ENCODE measurements around the gene NUDT14. TPM values are rescaled to one million over a fixed set of nuclear protein-coding genes. Genes with fewer than 3 reads are reported as not detected.
A peak's percentile ranks its signal among the peaks of the same experiment; 100 is the strongest.

NUDT14 gene
- total and polyA plus RNA-seq, 2 experiments from 2014 or later: 14.8 to 38.4 TPM

DNA sequence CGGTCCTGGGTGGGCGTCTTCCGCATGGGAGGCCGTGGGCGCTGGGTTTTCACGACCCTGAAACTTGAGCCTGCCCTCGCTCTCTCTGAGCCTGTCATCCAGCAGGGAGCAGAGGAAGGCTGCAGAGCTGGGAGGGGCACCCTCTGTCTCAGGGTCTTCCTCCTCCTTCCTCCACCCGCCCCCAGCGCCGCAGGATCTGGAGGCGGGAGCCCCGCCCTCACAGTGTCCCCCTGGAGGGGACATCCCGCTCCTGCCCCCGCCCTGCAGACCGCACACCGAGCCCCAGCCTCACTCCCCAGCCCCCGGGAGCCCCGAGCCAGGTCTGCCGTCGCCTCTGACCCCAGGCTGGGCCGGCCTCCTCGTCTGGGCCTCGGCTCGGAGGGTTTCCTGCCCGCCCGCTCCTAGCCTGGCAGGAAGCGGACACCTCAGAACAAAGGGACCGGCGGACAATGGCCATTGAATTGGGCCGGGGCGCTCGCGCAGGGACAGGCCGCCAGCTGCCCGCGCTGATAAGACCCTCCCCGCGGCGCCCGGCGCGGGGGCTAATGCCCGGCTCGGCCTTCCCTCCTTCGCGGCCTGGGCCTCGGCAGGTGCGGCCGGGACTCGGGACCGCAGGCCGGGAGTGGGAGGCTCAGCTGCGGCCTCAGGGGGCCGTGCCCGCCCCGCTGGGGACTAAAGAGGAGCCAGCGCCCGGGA is 15.3 kb upstream of the NUDT14 start:
- Histone ChIP-seq H4K20me1 (replicated peaks; ENCODE audit: insufficient read depth) (no peaks in the 10 kb centered on the region), H3K27ac (ENCODE audit: low read depth) (no peak overlapping the region), H3K79me2 (replicated peaks; ENCODE audit: insufficient read depth) (no peaks in the 10 kb centered on the region), H3F3A (replicated peaks; ENCODE audit: low read depth) (no peaks in the 10 kb centered on the region), H3K4me2 (peak overlapping the region; percentile 81), H3K4me3 (peak overlapping the region; percentile 59), H3K4me1 (ENCODE audit: insufficient read depth) (no peaks in the 10 kb centered on the region; the same call in 1 of the 2 replicates), H3K27me3 (ENCODE audit: insufficient read depth) (peaks cover 14% of the 10 kb centered on the region; the same call in 1 of the 2 replicates), H3K9me2 (ENCODE audit: insufficient read depth) (no peaks in the 10 kb centered on the region), H2AFZ (peak overlapping the region; percentile 72), H3K36me3 (ENCODE audit: insufficient read depth) (no peaks in the 10 kb centered on the region)
- Mint-ChIP-seq H3K27me3 (ENCODE audit: insufficient read depth, low read depth, poor library complexity) (peaks cover 32% of the 10 kb centered on the region), H3K9me3 (no peaks in the 10 kb centered on the region), H3K27ac (no peak overlapping the region), H3K36me3 (ENCODE audit: low read depth) (no peaks in the 10 kb centered on the region), H3K4me3 (peak overlapping the region; percentile 47; the same call in 2 of the 3 replicates), H3K4me1 (peaks cover 14% of the 10 kb centered on the region; the same call in 2 of the 3 replicates)
- DNase-seq (ENCODE audit: low spot score) (peak; percentile 79), ATAC-seq (peak; percentile 49)
- TF ChIP-seq CREB1 (CRISPR knock-in tag; IDR thresholded peaks at IDR 0.05; ENCODE audit: low read depth): no peak
- TF ChIP-seq STAT1 (IDR thresholded peaks at IDR 0.05; ENCODE audit: unreplicated experiment): no peak
- TF ChIP-seq, protein P1, sequence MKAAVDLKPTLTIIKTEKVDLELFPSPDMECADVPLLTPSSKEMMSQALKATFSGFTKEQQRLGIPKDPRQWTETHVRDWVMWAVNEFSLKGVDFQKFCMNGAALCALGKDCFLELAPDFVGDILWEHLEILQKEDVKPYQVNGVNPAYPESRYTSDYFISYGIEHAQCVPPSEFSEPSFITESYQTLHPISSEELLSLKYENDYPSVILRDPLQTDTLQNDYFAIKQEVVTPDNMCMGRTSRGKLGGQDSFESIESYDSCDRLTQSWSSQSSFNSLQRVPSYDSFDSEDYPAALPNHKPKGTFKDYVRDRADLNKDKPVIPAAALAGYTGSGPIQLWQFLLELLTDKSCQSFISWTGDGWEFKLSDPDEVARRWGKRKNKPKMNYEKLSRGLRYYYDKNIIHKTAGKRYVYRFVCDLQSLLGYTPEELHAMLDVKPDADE (IDR thresholded peaks at IDR 0.05): no peak
- TF ChIP-seq, protein P2, sequence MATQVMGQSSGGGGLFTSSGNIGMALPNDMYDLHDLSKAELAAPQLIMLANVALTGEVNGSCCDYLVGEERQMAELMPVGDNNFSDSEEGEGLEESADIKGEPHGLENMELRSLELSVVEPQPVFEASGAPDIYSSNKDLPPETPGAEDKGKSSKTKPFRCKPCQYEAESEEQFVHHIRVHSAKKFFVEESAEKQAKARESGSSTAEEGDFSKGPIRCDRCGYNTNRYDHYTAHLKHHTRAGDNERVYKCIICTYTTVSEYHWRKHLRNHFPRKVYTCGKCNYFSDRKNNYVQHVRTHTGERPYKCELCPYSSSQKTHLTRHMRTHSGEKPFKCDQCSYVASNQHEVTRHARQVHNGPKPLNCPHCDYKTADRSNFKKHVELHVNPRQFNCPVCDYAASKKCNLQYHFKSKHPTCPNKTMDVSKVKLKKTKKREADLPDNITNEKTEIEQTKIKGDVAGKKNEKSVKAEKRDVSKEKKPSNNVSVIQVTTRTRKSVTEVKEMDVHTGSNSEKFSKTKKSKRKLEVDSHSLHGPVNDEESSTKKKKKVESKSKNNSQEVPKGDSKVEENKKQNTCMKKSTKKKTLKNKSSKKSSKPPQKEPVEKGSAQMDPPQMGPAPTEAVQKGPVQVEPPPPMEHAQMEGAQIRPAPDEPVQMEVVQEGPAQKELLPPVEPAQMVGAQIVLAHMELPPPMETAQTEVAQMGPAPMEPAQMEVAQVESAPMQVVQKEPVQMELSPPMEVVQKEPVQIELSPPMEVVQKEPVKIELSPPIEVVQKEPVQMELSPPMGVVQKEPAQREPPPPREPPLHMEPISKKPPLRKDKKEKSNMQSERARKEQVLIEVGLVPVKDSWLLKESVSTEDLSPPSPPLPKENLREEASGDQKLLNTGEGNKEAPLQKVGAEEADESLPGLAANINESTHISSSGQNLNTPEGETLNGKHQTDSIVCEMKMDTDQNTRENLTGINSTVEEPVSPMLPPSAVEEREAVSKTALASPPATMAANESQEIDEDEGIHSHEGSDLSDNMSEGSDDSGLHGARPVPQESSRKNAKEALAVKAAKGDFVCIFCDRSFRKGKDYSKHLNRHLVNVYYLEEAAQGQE (IDR thresholded peaks at IDR 0.05; ENCODE audit: unreplicated experiment): no peak
- TF ChIP-seq NANOG (IDR thresholded peaks at IDR 0.05; ENCODE audit: borderline replicate concordance): no peak
- TF ChIP-seq, protein P3, sequence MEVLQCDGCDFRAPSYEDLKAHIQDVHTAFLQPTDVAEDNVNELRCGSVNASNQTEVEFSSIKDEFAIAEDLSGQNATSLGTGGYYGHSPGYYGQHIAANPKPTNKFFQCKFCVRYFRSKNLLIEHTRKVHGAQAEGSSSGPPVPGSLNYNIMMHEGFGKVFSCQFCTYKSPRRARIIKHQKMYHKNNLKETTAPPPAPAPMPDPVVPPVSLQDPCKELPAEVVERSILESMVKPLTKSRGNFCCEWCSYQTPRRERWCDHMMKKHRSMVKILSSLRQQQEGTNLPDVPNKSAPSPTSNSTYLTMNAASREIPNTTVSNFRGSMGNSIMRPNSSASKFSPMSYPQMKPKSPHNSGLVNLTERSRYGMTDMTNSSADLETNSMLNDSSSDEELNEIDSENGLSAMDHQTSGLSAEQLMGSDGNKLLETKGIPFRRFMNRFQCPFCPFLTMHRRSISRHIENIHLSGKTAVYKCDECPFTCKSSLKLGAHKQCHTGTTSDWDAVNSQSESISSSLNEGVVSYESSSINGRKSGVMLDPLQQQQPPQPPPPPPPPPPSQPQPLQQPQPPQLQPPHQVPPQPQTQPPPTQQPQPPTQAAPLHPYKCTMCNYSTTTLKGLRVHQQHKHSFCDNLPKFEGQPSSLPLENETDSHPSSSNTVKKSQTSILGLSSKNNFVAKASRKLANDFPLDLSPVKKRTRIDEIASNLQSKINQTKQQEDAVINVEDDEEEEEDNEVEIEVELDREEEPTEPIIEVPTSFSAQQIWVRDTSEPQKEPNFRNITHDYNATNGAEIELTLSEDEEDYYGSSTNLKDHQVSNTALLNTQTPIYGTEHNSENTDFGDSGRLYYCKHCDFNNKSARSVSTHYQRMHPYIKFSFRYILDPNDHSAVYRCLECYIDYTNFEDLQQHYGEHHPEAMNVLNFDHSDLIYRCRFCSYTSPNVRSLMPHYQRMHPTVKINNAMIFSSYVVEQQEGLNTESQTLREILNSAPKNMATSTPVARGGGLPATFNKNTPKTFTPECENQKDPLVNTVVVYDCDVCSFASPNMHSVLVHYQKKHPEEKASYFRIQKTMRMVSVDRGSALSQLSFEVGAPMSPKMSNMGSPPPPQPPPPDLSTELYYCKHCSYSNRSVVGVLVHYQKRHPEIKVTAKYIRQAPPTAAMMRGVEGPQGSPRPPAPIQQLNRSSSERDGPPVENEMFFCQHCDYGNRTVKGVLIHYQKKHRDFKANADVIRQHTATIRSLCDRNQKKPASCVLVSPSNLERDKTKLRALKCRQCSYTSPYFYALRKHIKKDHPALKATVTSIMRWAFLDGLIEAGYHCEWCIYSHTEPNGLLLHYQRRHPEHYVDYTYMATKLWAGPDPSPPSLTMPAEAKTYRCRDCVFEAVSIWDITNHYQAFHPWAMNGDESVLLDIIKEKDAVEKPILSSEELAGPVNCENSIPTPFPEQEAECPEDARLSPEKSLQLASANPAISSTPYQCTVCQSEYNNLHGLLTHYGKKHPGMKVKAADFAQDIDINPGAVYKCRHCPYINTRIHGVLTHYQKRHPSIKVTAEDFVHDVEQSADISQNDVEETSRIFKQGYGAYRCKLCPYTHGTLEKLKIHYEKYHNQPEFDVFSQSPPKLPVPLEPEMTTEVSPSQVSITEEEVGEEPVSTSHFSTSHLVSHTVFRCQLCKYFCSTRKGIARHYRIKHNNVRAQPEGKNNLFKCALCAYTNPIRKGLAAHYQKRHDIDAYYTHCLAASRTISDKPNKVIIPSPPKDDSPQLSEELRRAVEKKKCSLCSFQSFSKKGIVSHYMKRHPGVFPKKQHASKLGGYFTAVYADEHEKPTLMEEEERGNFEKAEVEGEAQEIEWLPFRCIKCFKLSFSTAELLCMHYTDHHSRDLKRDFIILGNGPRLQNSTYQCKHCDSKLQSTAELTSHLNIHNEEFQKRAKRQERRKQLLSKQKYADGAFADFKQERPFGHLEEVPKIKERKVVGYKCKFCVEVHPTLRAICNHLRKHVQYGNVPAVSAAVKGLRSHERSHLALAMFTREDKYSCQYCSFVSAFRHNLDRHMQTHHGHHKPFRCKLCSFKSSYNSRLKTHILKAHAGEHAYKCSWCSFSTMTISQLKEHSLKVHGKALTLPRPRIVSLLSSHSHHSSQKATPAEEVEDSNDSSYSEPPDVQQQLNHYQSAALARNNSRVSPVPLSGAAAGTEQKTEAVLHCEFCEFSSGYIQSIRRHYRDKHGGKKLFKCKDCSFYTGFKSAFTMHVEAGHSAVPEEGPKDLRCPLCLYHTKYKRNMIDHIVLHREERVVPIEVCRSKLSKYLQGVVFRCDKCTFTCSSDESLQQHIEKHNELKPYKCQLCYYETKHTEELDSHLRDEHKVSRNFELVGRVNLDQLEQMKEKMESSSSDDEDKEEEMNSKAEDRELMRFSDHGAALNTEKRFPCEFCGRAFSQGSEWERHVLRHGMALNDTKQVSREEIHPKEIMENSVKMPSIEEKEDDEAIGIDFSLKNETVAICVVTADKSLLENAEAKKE (CRISPR knock-in tag; IDR thresholded peaks at IDR 0.05): no peak
- TF ChIP-seq EZH2 (IDR thresholded peaks at IDR 0.05; ENCODE audit: low read depth, unreplicated experiment): no peak
- no peak for TF ChIP-seq JUNB (IDR thresholded peaks at IDR 0.05; ENCODE audit: unreplicated experiment)
- TF ChIP-seq, protein P4, sequence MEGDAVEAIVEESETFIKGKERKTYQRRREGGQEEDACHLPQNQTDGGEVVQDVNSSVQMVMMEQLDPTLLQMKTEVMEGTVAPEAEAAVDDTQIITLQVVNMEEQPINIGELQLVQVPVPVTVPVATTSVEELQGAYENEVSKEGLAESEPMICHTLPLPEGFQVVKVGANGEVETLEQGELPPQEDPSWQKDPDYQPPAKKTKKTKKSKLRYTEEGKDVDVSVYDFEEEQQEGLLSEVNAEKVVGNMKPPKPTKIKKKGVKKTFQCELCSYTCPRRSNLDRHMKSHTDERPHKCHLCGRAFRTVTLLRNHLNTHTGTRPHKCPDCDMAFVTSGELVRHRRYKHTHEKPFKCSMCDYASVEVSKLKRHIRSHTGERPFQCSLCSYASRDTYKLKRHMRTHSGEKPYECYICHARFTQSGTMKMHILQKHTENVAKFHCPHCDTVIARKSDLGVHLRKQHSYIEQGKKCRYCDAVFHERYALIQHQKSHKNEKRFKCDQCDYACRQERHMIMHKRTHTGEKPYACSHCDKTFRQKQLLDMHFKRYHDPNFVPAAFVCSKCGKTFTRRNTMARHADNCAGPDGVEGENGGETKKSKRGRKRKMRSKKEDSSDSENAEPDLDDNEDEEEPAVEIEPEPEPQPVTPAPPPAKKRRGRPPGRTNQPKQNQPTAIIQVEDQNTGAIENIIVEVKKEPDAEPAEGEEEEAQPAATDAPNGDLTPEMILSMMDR (conservative IDR thresholded peaks at IDR 0.05; ENCODE audit: low read depth in 2 of 2): no peak
- no peak for TF ChIP-seq ZNF114 (CRISPR knock-in tag; IDR thresholded peaks at IDR 0.05)
- no peak for TF ChIP-seq POLR2AphosphoS5 (IDR thresholded peaks at IDR 0.05; ENCODE audit: low read depth)
- TF ChIP-seq ZNF331 (CRISPR knock-in tag; IDR thresholded peaks at IDR 0.05; ENCODE audit: low read depth): no peak
- no peak for TF ChIP-seq EZH2phosphoT487 (IDR thresholded peaks at IDR 0.05; ENCODE audit: unreplicated experiment)
